GM13976 (cell line): ENCODE results near the gene LRRN4.

Source experiments
- DNase-seq: peaks from one replicate; pipeline ENCODE4 v3.0.0; 2012; ENCODE audit warnings: low spot score
- in situ Hi-C: fragments of 300-500 bp; cut with MboI; formaldehyde crosslinking; loops from one replicate; pipeline ENCODE4 v1.12.0; 2022; ENCODE audit warnings: low sequenced_read_pairs, mixed read lengths, inconsistent platforms; ENCODE audit not compliant: unreplicated experiment
- TF ChIP-seq, protein P1 (sequence below): IDR thresholded peaks from 2 replicates; pipeline ENCODE4 v1.5.1; 2012; ENCODE audit warnings: borderline replicate concordance, mild to moderate bottlenecking; ENCODE audit not compliant: insufficient read depth; ENCODE audit errors: extremely low read depth, missing control alignments, control extremely low read depth

Gene LRRN4

GRCh38 chr20:6094565-6094964, 40.7 kb upstream of the LRRN4 start:
- TF ChIP-seq, protein P1, sequence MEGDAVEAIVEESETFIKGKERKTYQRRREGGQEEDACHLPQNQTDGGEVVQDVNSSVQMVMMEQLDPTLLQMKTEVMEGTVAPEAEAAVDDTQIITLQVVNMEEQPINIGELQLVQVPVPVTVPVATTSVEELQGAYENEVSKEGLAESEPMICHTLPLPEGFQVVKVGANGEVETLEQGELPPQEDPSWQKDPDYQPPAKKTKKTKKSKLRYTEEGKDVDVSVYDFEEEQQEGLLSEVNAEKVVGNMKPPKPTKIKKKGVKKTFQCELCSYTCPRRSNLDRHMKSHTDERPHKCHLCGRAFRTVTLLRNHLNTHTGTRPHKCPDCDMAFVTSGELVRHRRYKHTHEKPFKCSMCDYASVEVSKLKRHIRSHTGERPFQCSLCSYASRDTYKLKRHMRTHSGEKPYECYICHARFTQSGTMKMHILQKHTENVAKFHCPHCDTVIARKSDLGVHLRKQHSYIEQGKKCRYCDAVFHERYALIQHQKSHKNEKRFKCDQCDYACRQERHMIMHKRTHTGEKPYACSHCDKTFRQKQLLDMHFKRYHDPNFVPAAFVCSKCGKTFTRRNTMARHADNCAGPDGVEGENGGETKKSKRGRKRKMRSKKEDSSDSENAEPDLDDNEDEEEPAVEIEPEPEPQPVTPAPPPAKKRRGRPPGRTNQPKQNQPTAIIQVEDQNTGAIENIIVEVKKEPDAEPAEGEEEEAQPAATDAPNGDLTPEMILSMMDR = no peak
- in situ Hi-C loops = no loop called here
- DNase-seq = no peak

GRCh38 chr20:6094063-6094462, 40.2 kb upstream of the LRRN4 start:
- no peak for DNase-seq
- in situ Hi-C loops = no loop called here

DNA sequence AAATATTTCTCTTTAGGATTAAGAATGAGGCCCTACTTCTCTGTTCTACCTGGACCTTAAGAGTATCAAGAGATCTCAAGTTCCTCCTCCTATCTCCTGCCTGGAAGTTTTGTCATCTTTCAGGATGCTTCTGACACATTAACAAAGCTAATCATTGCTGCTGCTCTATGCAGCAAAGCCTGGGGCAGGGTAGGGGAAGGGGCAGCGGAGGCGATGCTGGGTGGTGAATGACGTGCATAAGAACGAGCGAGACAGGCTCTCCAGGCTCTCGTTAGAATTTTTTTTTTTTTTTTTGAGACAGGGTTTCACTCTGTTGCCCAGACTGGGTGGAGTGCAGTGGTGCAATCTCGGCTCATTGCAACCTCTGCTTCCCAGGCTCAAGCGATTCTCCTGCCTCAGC, 37.8 kb upstream of the LRRN4 start:
- DNase-seq = no peak
- in situ Hi-C loops = no loop called here
- TF ChIP-seq, protein P1 = no peak

More at GRCh38 chr20:6094063-6094462, 40.2 kb upstream of the LRRN4 start:
- TF ChIP-seq, protein P1 = no peak

DNA sequence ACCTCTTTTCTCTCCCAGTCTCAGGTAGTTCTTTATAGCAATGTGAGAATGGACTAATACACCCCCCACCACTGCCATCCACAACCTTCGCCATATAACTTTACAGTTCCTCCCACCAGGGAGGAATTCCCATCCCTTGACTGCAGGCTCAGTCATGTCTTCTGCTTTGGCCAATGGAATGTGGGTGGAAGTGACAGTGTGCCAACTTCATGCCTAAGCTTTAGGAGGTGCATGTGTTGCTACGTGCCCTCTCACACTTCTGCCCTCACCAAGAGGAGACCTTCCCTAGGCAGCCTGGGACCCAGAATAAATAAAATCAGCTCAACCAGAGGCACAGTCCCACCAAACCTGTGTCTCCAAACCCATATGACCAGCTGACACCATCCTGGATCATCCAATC, 33.0 kb upstream of the LRRN4 start:
- TF ChIP-seq, protein P1 = no peak
- DNase-seq = no peak
- in situ Hi-C loops = no loop called here

DNA sequence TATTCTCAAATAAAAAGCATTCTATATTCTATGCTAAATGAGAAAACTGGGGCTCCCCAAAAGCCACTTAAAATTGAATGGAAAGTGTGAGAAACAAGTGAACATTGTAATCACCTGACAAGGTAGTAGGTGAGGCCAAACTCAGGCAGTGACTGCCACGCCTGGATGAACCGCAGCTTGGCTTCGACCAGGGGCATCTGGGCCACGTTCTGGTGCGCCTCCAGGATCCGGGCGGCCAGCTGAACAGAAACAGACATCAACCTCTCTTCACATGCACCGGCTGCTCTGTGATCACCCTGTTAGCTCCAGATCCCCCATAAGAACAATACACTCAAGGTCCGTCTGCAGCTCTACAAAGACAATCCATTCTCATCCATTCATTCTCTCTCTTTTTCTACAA, 30.1 kb upstream of the LRRN4 start:
- TF ChIP-seq, protein P1 = no peak
- no peak for DNase-seq
- in situ Hi-C loops = no loop called here

- TF ChIP-seq, protein P1 = no peak
- in situ Hi-C loops = no loop called here
- no peak for DNase-seq
Observed at GRCh38 chr20:6081236-6081635, 27.4 kb upstream of the LRRN4 start.

DNA sequence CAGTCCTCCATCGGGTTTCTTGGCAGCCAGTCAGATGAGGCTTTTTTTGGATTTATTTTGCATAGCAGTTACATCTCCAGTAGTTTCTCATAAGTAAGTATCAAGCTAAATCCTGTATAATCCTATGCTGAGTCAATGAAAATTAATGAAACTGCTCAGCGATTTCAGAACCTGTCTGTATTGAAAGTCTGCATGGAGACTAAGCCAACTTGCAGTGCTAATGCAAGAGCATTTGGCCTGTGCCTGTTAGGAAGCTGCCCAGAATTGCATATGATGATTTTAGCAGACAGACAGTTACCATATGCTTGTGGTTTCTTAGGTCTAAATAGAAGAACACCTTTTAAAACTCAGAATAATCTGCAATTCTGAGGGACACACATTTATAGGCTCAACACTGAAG, 25.2 kb upstream of the LRRN4 start:
- in situ Hi-C loops = loop anchor here (10.0 kb wide), 1 partner anchor 554 kb away; no protein-coding TSS in a partner anchor
- DNase-seq = no peak
- TF ChIP-seq, protein P1 = no peak
